ENCODE results near the gene CMTM2.
A peak's percentile ranks its signal among the peaks of the same experiment; 100 is the strongest.
"Not testable (repeated sequence)": the region's sequence is repeated elsewhere in the genome, so short reads cannot be mapped to it uniquely, and the experiment has no call there.

CMTM2 gene

GRCh38 chr16:66552286-66553177 lies 26.7 kb upstream of the CMTM2 start, which contains the start of gene CKLF:
CKLF (plus strand) TSS chr16:66552576; CDS start chr16:66552716, 140 bp downstream.
- DNase-seq (ENCODE audit: low spot score): peak; percentile 94

GRCh38 chr16:66553223-66553622 lies 26.0 kb upstream of the CMTM2 start:
- DNase-seq (ENCODE audit: low spot score): peak; percentile 35

- DNase-seq (ENCODE audit: low spot score): no peak
Measured at GRCh38 chr16:66554021-66554420, 25.2 kb upstream of the CMTM2 start.

- no peak for DNase-seq (ENCODE audit: low spot score)
Measured at GRCh38 chr16:66554495-66554894, 24.8 kb upstream of the CMTM2 start.

- no peak for DNase-seq (ENCODE audit: low spot score)
Measured at GRCh38 chr16:66560107-66560506, 19.2 kb upstream of the CMTM2 start.

GRCh38 chr16:66561381-66562080 lies 17.7 kb upstream of the CMTM2 start:
- DNase-seq (ENCODE audit: low spot score): no peak

- peak; percentile 29 for DNase-seq (ENCODE audit: low spot score)
Measured at GRCh38 chr16:66562409-66562808, 16.9 kb upstream of the CMTM2 start.

GRCh38 chr16:66562986-66563385 lies 16.3 kb upstream of the CMTM2 start:
- no peak for DNase-seq (ENCODE audit: low spot score)

- no peak for DNase-seq (ENCODE audit: low spot score)
Measured at GRCh38 chr16:66563574-66564334, 15.5 kb upstream of the CMTM2 start.

GRCh38 chr16:66566051-66566901 lies 13.0 kb upstream of the CMTM2 start, which contains the start of gene CMTM1:
CMTM1 (plus strand) TSS chr16:66566439; CDS start chr16:66566514, 75 bp downstream.
- no peak for DNase-seq (ENCODE audit: low spot score)

GRCh38 chr16:66567270-66567669 lies 12.0 kb upstream of the CMTM2 start:
- not testable (repeated sequence) for DNase-seq (ENCODE audit: low spot score)

GRCh38 chr16:66568355-66568754 lies 10.9 kb upstream of the CMTM2 start:
- DNase-seq (ENCODE audit: low spot score): no peak

GRCh38 chr16:66569131-66569530 lies 10.1 kb upstream of the CMTM2 start:
- DNase-seq (ENCODE audit: low spot score): no peak

GRCh38 chr16:66569827-66570405 lies 9.3 kb upstream of the CMTM2 start:
- DNase-seq (ENCODE audit: low spot score): no peak

- DNase-seq (ENCODE audit: low spot score): no peak
Measured at GRCh38 chr16:66572356-66572755, 6.9 kb upstream of the CMTM2 start.

GRCh38 chr16:66574081-66574480 lies 5.2 kb upstream of the CMTM2 start:
- DNase-seq (ENCODE audit: low spot score): no peak

GRCh38 chr16:66574531-66574930 lies 4.7 kb upstream of the CMTM2 start:
- no peak for DNase-seq (ENCODE audit: low spot score)

- no peak for DNase-seq (ENCODE audit: low spot score)
Measured at GRCh38 chr16:66575060-66575459, 4.2 kb upstream of the CMTM2 start.

- no peak for DNase-seq (ENCODE audit: low spot score)
Measured at GRCh38 chr16:66576296-66576695, 3.0 kb upstream of the CMTM2 start.

GRCh38 chr16:66580605-66581209 lies 1.4 kb downstream of the CMTM2 start:
- DNase-seq (ENCODE audit: low spot score): no peak
